ENCODE data around the gene ISCU. TPM values are rescaled to one million over a fixed set of nuclear protein-coding genes. Genes with fewer than 3 reads are reported as not detected.

ISCU gene
- total and polyA plus RNA-seq, 2 of the 8 experiments (the other 6 are each of a cell fraction or from before 2014, with no cell fraction given) = 72.1 to 78.1 TPM

GRCh38 chr12:108618079-108618952, 55.9 kb downstream of the ISCU start:
- CTCF ChIA-PET (ENCODE audit: partially characterized antibody) = interaction anchor here (0.7 to 22.5 kb wide), 40 partner anchors 7 to 626 kb away, joined by 3 to 523 read pairs (median 4); partner anchors contain the start of genes ISCU, SART3, SELPLG and TMEM119
- 0 out of 2 replicates have a peak overlapping the region, but pooled peaks have one; percentile 0 for H4K8ac ChIP-seq (ENCODE audit: extremely low read depth, insufficient read depth, low read length)
- peak overlapping the region; percentile 81; the same call in 1 of the 2 replicates for H2BK15ac ChIP-seq (ENCODE audit: low read length)
- DNase-seq (ENCODE audit: low read depth in 1 of 2, low spot score in 2 of 2) (peak; percentile 70 to 95), FAIRE-seq (no peak)
- no peak overlapping the region for H2AK5ac ChIP-seq (ENCODE audit: low read depth, low read length)
- no peak overlapping the region for H4K91ac ChIP-seq (replicated peaks; ENCODE audit: insufficient read length, low read length)
- H3K79me2 ChIP-seq (ENCODE audit: control insufficient read depth in 1 of 2, insufficient read depth in 2 of 2, low read length in 2 of 2) = no peaks in the 10 kb centered on the region
- H3K4me1 ChIP-seq (replicated peaks in 1 of 4; ENCODE audit: control insufficient read depth in 3 of 4, insufficient read depth in 4 of 4, low read length in 3 of 4) = peaks cover 0 to 5% (median 4%) of the 10 kb centered on the region in 4 experiments; a peak in 4 of 7 replicates
- H2BK12ac ChIP-seq (ENCODE audit: low read depth, low read length) = 0 out of 2 replicates have a peak overlapping the region, but pooled peaks have one; percentile 68
- H3K56ac ChIP-seq (replicated peaks; ENCODE audit: insufficient read length, low read depth, low read length) = no peak overlapping the region
- no peaks in the 10 kb centered on the region for H3K23me2 ChIP-seq (ENCODE audit: low read depth, low read length)
- no peak overlapping the region for H2BK120ac ChIP-seq (replicated peaks; ENCODE audit: low read depth, low read length)
- peak overlapping the region; percentile 53; the same call in 1 of the 2 replicates for H3K18ac ChIP-seq (ENCODE audit: extremely low read depth, low read length)
- H3K9me3 ChIP-seq (ENCODE audit: insufficient read depth in 2 of 2, low read depth in 1 of 2, low read length in 1 of 2) = no peaks in the 10 kb centered on the region; a peak in 2 of 4 replicates
- no peak overlapping the region for H3K27ac ChIP-seq (ENCODE audit: low read depth, low read length)
- no peak overlapping the region for H3K4me3 ChIP-seq (ENCODE audit: extremely low read depth in 1 of 4, insufficient read depth in 2 of 4, low read depth in 3 of 4, low read length in 4 of 4)
- H3K9ac ChIP-seq (replicated peaks in 1 of 4; ENCODE audit: extremely low read depth in 1 of 4, low read depth in 3 of 4, low read length in 3 of 4) = no peak overlapping the region
- WGBS, 2 experiments (ENCODE audit: extremely low coverage in 1 of 2, insufficient coverage in 1 of 2, insufficient read length in 1 of 2, insufficient replicate concordance in 2 of 2, low coverage in 1 of 2, low lambda C conversion rate in 2 of 2, missing lambda C conversion rate in 1 of 2) = 29% methylated on average over 16 of the region's 16 CpGs; no CpG with 5 or more reads in 1 of the 2 experiments
- H3K36me3 ChIP-seq (ENCODE audit: control insufficient read depth in 2 of 4, insufficient read depth in 4 of 4, low read length in 3 of 4) = no peaks in the 10 kb centered on the region
- H3K23ac ChIP-seq (ENCODE audit: insufficient read length) = no peak overlapping the region
- no peaks in the 10 kb centered on the region for H3K27me3 ChIP-seq (replicated peaks in 1 of 4; ENCODE audit: control insufficient read depth in 3 of 4, extremely low read depth in 1 of 4, insufficient read depth in 3 of 4, low read length in 3 of 4)
- 0 out of 2 replicates have a peak overlapping the region, but pooled peaks have one; percentile 19 for H2AFZ ChIP-seq (ENCODE audit: low read length)
- H3K4ac ChIP-seq (replicated peaks; ENCODE audit: insufficient read length, low read depth, low read length) = no peak overlapping the region
- no peak overlapping the region for H2BK5ac ChIP-seq (ENCODE audit: low read depth, low read length)
- H3K4me2 ChIP-seq (ENCODE audit: insufficient read depth in 1 of 2, low read depth in 2 of 2, low read length in 2 of 2) = no peak overlapping the region
- H2BK20ac ChIP-seq (ENCODE audit: low read length) = peak overlapping the region; percentile 23; the same call in 1 of the 2 replicates
- no peaks in the 10 kb centered on the region for H3K79me1 ChIP-seq (ENCODE audit: low read depth, low read length)
- H3K14ac ChIP-seq (ENCODE audit: insufficient read length) = no peak overlapping the region
- POLR2A ChIA-PET (ENCODE audit: partially characterized antibody) = interaction anchor here (0.7 to 3.5 kb wide), 9 partner anchors 9 to 57 kb away, joined by 3 to 14 read pairs (median 4); partner anchors contain the start of genes ISCU and SART3
- H4K20me1 ChIP-seq (replicated peaks in 1 of 2; ENCODE audit: control insufficient read depth in 1 of 2, insufficient read depth in 2 of 2, low read length in 2 of 2) = no peaks in the 10 kb centered on the region
- no peak overlapping the region for H4K5ac ChIP-seq (ENCODE audit: insufficient read length, low read depth, low read length)
- no peak for TF ChIP-seq TCF12 (IDR thresholded peaks at IDR 0.05; ENCODE audit: low read depth, low read length)
- TF ChIP-seq SIX5 (IDR thresholded peaks at IDR 0.05; ENCODE audit: low read depth, low read length) = no peak
- TF ChIP-seq TAF1 (IDR thresholded peaks at IDR 0.05; ENCODE audit: low read depth, low read length) = no peak
- peak; percentile 45; the same call in 1 of the 2 replicates for TF ChIP-seq BRCA1 (IDR thresholded peaks at IDR 0.05; ENCODE audit: low read depth, low read length)
- no peak for TF ChIP-seq SIRT6 (IDR thresholded peaks at IDR 0.05; ENCODE audit: low read length)
- TF ChIP-seq YY1 (IDR thresholded peaks at IDR 0.05; ENCODE audit: low read depth, low read length) = 0 out of 2 replicates have a peak, but pooled peaks have one; percentile 28
- TF ChIP-seq TAF7 (optimal IDR thresholded peaks at IDR 0.05; ENCODE audit: borderline replicate concordance, low read depth, low read length) = no peak
- TF ChIP-seq TBP (IDR thresholded peaks at IDR 0.05; ENCODE audit: low read depth, low read length) = no peak
- no peak for TF ChIP-seq FOSL1 (IDR thresholded peaks at IDR 0.05; ENCODE audit: insufficient read depth, low read depth, low read length)
- TF ChIP-seq CHD2 (IDR thresholded peaks at IDR 0.05; ENCODE audit: low read length) = no peak
- TF ChIP-seq CREB1 (IDR thresholded peaks at IDR 0.05) = no peak
- no peak for TF ChIP-seq POU5F1 (IDR thresholded peaks at IDR 0.05; ENCODE audit: low read depth, low read length)

All from H1 (cell line).